ENCODE data around the gene CRLF2. TPM values are rescaled to one million over a fixed set of nuclear protein-coding genes. Genes with fewer than 3 reads are reported as not detected.

CRLF2 gene
- total and polyA plus RNA-seq, 2 of the 8 experiments (the other 6 are each of a cell fraction or from before 2014, with no cell fraction given), result 0.06 TPM; not detected in 1

DNA sequence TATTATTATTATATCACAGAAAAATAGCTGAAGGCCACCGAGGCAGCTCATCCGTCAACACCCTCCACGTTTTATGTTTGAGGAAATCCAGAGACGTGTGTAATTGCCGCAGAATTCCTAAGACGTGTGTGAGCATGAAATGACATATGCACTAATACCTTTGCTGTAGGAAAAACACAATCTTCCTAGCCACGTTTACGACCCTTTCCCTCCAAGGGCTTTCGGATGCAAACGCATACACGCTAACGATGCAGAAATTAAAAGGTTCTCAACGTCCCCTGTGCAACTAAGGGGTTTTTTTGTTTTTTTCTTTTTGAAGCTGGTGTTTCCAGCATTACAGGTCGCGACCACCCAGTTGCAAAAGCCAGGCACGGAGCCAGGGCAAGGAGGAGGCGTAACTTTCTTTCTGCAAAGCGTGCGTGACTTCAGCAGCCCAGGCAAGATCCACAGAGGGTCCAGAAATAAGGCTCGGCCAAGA lies 33.8 kb downstream of the CRLF2 start (continued):
- TF ChIP-seq, protein P1, sequence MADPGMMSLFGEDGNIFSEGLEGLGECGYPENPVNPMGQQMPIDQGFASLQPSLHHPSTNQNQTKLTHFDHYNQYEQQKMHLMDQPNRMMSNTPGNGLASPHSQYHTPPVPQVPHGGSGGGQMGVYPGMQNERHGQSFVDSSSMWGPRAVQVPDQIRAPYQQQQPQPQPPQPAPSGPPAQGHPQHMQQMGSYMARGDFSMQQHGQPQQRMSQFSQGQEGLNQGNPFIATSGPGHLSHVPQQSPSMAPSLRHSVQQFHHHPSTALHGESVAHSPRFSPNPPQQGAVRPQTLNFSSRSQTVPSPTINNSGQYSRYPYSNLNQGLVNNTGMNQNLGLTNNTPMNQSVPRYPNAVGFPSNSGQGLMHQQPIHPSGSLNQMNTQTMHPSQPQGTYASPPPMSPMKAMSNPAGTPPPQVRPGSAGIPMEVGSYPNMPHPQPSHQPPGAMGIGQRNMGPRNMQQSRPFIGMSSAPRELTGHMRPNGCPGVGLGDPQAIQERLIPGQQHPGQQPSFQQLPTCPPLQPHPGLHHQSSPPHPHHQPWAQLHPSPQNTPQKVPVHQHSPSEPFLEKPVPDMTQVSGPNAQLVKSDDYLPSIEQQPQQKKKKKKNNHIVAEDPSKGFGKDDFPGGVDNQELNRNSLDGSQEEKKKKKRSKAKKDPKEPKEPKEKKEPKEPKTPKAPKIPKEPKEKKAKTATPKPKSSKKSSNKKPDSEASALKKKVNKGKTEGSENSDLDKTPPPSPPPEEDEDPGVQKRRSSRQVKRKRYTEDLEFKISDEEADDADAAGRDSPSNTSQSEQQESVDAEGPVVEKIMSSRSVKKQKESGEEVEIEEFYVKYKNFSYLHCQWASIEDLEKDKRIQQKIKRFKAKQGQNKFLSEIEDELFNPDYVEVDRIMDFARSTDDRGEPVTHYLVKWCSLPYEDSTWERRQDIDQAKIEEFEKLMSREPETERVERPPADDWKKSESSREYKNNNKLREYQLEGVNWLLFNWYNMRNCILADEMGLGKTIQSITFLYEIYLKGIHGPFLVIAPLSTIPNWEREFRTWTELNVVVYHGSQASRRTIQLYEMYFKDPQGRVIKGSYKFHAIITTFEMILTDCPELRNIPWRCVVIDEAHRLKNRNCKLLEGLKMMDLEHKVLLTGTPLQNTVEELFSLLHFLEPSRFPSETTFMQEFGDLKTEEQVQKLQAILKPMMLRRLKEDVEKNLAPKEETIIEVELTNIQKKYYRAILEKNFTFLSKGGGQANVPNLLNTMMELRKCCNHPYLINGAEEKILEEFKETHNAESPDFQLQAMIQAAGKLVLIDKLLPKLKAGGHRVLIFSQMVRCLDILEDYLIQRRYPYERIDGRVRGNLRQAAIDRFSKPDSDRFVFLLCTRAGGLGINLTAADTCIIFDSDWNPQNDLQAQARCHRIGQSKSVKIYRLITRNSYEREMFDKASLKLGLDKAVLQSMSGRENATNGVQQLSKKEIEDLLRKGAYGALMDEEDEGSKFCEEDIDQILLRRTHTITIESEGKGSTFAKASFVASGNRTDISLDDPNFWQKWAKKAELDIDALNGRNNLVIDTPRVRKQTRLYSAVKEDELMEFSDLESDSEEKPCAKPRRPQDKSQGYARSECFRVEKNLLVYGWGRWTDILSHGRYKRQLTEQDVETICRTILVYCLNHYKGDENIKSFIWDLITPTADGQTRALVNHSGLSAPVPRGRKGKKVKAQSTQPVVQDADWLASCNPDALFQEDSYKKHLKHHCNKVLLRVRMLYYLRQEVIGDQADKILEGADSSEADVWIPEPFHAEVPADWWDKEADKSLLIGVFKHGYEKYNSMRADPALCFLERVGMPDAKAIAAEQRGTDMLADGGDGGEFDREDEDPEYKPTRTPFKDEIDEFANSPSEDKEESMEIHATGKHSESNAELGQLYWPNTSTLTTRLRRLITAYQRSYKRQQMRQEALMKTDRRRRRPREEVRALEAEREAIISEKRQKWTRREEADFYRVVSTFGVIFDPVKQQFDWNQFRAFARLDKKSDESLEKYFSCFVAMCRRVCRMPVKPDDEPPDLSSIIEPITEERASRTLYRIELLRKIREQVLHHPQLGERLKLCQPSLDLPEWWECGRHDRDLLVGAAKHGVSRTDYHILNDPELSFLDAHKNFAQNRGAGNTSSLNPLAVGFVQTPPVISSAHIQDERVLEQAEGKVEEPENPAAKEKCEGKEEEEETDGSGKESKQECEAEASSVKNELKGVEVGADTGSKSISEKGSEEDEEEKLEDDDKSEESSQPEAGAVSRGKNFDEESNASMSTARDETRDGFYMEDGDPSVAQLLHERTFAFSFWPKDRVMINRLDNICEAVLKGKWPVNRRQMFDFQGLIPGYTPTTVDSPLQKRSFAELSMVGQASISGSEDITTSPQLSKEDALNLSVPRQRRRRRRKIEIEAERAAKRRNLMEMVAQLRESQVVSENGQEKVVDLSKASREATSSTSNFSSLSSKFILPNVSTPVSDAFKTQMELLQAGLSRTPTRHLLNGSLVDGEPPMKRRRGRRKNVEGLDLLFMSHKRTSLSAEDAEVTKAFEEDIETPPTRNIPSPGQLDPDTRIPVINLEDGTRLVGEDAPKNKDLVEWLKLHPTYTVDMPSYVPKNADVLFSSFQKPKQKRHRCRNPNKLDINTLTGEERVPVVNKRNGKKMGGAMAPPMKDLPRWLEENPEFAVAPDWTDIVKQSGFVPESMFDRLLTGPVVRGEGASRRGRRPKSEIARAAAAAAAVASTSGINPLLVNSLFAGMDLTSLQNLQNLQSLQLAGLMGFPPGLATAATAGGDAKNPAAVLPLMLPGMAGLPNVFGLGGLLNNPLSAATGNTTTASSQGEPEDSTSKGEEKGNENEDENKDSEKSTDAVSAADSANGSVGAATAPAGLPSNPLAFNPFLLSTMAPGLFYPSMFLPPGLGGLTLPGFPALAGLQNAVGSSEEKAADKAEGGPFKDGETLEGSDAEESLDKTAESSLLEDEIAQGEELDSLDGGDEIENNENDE (IDR thresholded peaks at IDR 0.05; ENCODE audit: insufficient replicate concordance, low read length), result no peak
- TF ChIP-seq TBP (IDR thresholded peaks at IDR 0.05; ENCODE audit: low read depth, low read length), result no peak
- no peak for TF ChIP-seq PHF8 (conservative IDR thresholded peaks at IDR 0.05; ENCODE audit: low read depth, low read length)
- TF ChIP-seq CBX8 (IDR thresholded peaks at IDR 0.05; ENCODE audit: borderline replicate concordance, low read depth, low read length), result no peak
- no peak for TF ChIP-seq HDAC2 (IDR thresholded peaks at IDR 0.05; ENCODE audit: borderline replicate concordance in 1 of 2, low read depth in 2 of 2, low read length in 2 of 2)
- TF ChIP-seq SAP30 (IDR thresholded peaks at IDR 0.05; ENCODE audit: insufficient read depth, insufficient replicate concordance, low read length), result no peak
